Activated CD4-positive, alpha-beta T cell treated with anti-CD3 and anti-CD28 coated beads for 36 hours (primary cell): ENCODE measurements around the gene NPPA. TPM values are rescaled to one million over a fixed set of nuclear protein-coding genes. Genes with fewer than 3 reads are reported as not detected.

Experiments
- ATAC-seq: fragments of 200-7000 bp; cut with Tn5 transposase; one replicate; pipeline ENCODE4 v1.10.0; 2021; ENCODE audit warnings: mild to moderate bottlenecking, moderate library complexity
- CTCF ChIA-PET: fragments of 350-600 bp; sonication (Branson Sonifier 250); formaldehyde crosslinking; loops from one replicate; lab custom pipeline; 2021; ENCODE audit warnings: antibody characterized with exemption; lab: Charles Lee
- POLR2A ChIA-PET: fragments of 350-600 bp; sonication (Branson Sonifier 250); formaldehyde crosslinking; loops from one replicate; lab custom pipeline; 2021; ENCODE audit warnings: antibody characterized with exemption, inconsistent platforms; lab: Charles Lee
- DNase-seq: peaks from one replicate; pipeline ENCODE4 v3.0.0-alpha.2; 2020
- H3K27ac Mint-ChIP-seq: one replicate; pipeline ENCODE4 v1.8.0; 2021; ENCODE audit warnings: mixed read lengths
- H3K27me3 Mint-ChIP-seq: one replicate; pipeline ENCODE4 v1.8.0; 2021; ENCODE audit warnings: mixed read lengths
- H3K36me3 Mint-ChIP-seq: one replicate; pipeline ENCODE4 v1.8.0; 2021; ENCODE audit warnings: low read depth, mixed read lengths
- H3K4me1 Mint-ChIP-seq: one replicate; pipeline ENCODE4 v1.8.0; 2021; ENCODE audit warnings: mixed read lengths
- H3K4me3 Mint-ChIP-seq: one replicate; pipeline ENCODE4 v1.8.0; 2021; ENCODE audit warnings: mild to moderate bottlenecking, moderate library complexity, mixed read lengths
- H3K9me3 Mint-ChIP-seq: one replicate; pipeline ENCODE4 v1.8.0; 2021; ENCODE audit warnings: low read depth, mixed read lengths
- intact Hi-C, 2 experiments: fragments of 100-400 bp; cut with DNase I in 1 of 2; cut with micrococcal nuclease in 1 of 2; formaldehyde crosslinking; loops; one replicate each; pipeline versions ENCODE4 v1.14.2 to v1.15.1; 2022 to 2024; cut with DNase I, micrococcal nuclease
- total RNA-seq, 2 experiments: library from RNA; stranded (reverse); gene quantifications; one replicate each; pipeline ENCODE4 v1.2.3, GENCODE V29; 2021

The NPPA gene
- total RNA-seq, 2 experiments from 2014 or later: not detected

DNA sequence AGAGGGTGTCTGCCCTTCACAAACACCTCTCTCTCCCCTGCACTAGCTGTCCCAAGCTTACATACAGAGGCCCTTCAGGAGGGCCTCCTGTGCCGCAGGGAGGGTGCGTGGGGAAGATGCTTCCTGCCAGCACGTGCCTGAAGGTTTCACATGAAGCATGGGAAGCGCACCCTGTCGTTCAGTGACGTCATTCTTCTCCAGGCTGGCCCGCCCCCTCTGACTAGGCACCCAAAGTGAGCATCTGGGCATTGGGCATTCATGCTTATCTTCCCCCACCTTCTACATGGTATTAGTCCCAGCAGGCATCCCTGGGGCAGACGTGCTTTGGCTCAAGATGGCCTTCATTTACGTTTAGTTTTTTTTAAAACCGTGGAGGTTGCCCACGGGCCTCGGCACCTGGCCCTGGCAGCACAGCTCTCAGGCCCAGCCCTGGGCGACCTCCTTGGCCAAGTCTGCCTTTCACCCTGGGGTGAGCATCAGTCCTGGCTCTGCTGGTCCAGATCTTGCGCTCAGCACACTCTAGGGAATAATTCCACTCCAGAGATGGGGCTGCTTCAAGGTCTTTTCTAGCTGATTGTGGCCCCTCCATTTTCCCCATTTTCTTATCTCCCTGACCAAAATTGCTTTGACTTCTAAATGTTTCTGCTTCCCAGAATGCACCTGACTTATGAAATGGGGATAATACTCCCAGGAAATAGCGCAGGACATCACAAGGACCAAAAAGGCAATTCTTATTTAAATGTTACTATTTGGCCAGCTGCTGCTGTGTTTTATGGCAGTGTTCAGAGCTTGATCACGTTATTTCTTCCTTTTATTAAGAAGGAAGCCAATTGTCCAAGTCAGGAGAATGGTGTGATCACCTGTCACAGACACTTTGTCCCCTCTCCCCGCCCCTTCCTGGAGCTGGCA lies 6.1 kb downstream of the NPPA start:
- Mint-ChIP-seq H3K4me1 (no peaks in the 10 kb centered on the region), H3K27ac (no peak overlapping the region), H3K36me3 (peaks cover 35% of the 10 kb centered on the region), H3K4me3 (no peak overlapping the region), H3K27me3 (no peaks in the 10 kb centered on the region), H3K9me3 (no peaks in the 10 kb centered on the region)
- intact Hi-C loops: no loop called here
- CTCF ChIA-PET: interaction anchor here (0.7 to 0.8 kb wide), 3 partner anchors 51 to 73 kb away, joined by 3 read pairs; no protein-coding TSS in a partner anchor
- DNase-seq: no peak
- ATAC-seq: no peak
- POLR2A ChIA-PET: interaction anchor here (1.1 kb wide), 1 partner anchor 67 kb away, joined by 4 read pairs; no protein-coding TSS in a partner anchor

DNA sequence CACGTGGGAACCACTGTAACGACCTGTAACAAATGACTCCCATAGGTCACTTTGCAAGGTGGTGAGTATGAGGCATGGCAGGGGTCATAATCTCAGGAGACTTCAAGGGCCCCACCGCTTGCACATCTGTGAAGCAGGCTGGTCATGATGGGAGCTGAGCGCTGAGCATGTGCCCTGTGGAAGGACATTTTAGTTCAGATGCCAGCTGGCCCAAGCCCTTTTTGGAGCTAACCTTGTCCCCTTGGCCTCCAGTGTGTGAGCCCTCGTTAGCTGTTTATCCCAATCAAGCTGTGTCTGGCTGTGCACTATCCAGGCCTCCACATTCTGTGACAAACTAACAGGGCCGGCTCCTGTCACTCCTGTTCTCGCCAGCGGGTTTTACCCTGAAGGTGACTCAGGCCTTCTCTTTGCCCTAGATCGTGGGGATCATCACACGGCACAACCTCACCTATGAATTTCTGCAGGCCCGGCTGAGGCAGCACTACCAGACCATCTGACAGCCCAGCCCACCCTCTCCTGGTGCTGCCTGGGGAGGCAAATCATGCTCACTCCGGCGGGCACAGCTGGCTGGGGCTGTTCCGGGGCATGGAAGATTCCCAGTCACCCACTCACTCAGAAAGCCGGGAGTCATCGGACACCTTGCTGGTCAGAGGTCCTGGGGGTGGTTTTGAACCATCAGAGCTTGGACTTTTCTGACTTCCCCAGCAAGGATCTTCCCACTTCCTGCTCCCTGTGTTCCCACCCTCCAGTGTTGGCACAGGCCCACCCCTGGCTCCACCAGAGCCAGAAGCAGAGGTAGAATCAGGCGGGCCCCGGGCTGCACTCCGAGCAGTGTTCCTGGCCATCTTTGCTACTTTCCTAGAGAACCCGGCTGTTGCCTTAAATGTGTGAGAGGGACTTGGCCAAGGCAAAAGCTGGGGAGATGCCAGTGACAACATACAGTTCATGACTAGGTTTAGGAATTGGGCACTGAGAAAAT lies 7.6 kb downstream of the NPPA start:
- no peak for DNase-seq
- Mint-ChIP-seq H3K4me3 (no peak overlapping the region), H3K4me1 (no peaks in the 10 kb centered on the region), H3K27me3 (no peaks in the 10 kb centered on the region), H3K36me3 (peaks cover 40% of the 10 kb centered on the region), H3K27ac (no peak overlapping the region), H3K9me3 (no peaks in the 10 kb centered on the region)
- ATAC-seq: no peak
- POLR2A ChIA-PET: interaction anchor here (0.5 to 3.4 kb wide), 4 partner anchors 67 to 173 kb away, joined by 3 to 11 read pairs (median 3); no protein-coding TSS in a partner anchor
- intact Hi-C loops: loop anchor here (2.0 to 10.0 kb wide), 3 partner anchors 69 to 365 kb away; no protein-coding TSS in a partner anchor
- CTCF ChIA-PET: interaction anchor here (0.5 to 0.7 kb wide), 2 partner anchors 56 to 68 kb away, joined by 3 to 4 read pairs; no protein-coding TSS in a partner anchor

DNA sequence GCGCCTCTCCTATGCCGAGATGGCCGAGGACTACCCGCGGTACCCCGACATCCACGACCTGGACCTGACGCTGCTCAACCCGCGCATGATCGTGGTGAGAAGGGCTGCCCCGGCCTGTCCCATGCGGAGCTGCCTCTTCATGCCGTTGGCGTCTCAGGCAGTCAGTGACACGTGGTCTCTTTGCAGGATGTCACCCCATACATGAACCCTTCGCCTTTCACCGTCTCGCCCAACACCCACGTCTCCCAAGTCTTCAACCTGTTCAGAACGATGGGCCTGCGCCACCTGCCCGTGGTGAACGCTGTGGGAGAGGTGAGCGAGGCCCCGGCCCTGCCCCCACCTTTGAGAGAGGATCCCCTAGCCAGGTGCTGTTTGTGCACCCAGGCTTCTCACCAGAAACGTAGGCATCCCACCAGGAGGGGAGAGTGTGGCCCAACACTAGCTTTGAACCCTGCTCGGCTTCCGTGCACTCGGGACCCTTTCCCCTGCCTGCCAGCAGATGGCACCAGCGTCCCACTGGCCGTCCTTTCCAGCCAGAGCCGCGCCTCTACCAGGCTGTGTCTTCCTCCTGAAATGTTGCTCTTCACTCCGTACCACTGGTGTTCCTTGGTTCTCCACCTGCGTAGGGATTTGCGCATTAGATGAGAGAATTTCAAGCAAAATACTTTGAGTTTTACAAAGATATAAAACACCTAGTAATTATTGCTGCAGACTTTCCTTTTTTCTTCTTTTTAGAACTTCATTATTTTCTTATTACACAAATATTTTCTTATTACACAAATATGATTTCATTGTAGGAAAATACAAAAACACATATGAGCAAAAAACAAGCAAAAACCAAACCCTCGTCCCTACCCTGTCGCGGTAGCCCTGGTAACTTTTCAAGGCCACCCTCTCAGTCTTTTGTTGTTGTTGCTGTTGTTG lies 9.0 kb downstream of the NPPA start:
- DNase-seq (peak; percentile 86), ATAC-seq (peak; percentile 98)
- Mint-ChIP-seq H3K9me3 (no peaks in the 10 kb centered on the region), H3K4me3 (no peak overlapping the region), H3K27me3 (no peaks in the 10 kb centered on the region), H3K27ac (no peak overlapping the region), H3K4me1 (no peaks in the 10 kb centered on the region), H3K36me3 (peaks cover 35% of the 10 kb centered on the region)
- ChIA-PET CTCF (interaction anchor here (0.6 to 1.6 kb wide), 11 partner anchors 9 to 841 kb away, joined by 3 to 5 read pairs (median 3); no protein-coding TSS in a partner anchor), POLR2A (interaction anchor here (0.6 to 3.4 kb wide), 3 partner anchors 69 to 312 kb away, joined by 3 to 11 read pairs (median 5); no protein-coding TSS in a partner anchor)
- intact Hi-C loops: loop anchor here (1.0 to 10.0 kb wide), 6 partner anchors 56 to 366 kb away; no protein-coding TSS in a partner anchor

DNA sequence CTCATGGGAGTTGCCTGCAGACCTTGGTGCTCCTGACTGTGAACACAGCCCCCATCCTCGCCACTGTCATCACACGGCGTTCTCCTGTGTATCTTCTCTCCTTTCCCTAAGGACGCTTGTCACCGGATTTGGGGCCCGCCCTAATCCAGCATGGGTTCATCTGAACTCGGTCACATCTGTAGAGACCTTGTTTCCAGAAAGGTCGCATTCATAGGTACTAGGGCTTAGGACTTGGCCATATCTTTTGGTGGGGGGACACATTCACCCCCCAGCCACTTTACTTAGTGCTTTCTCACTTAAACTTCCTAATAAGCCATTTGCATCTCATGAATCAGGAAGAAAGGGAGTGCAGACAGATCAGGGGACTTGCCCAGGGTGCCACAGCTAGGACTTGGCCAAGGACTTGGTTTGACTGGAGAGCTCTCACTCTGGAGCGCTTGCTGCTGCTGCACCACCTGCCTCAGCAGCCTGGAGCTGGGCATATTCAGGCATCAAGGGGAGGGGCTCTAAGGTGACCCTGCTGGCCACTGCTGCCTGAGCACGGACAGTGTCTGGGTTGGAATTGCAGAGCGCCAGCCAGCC lies 9.7 kb downstream of the NPPA start:
- H3K4me3 Mint-ChIP-seq: no peak overlapping the region
- peaks cover 32% of the 10 kb centered on the region for H3K36me3 Mint-ChIP-seq
- CTCF ChIA-PET: interaction anchor here (0.7 to 1.6 kb wide), 9 partner anchors 9 to 841 kb away, joined by 3 to 5 read pairs (median 3); no protein-coding TSS in a partner anchor
- H3K4me1 Mint-ChIP-seq: no peaks in the 10 kb centered on the region
- DNase-seq (no peak), ATAC-seq (no peak)
- H3K27me3 Mint-ChIP-seq: no peaks in the 10 kb centered on the region
- POLR2A ChIA-PET: interaction anchor here (1.0 to 3.4 kb wide), 3 partner anchors 70 to 72 kb away, joined by 3 to 11 read pairs (median 5); no protein-coding TSS in a partner anchor
- intact Hi-C loops: loop anchor here (1.0 to 10.0 kb wide), 6 partner anchors 56 to 367 kb away; no protein-coding TSS in a partner anchor
- H3K9me3 Mint-ChIP-seq: no peaks in the 10 kb centered on the region
- H3K27ac Mint-ChIP-seq: no peak overlapping the region

DNA sequence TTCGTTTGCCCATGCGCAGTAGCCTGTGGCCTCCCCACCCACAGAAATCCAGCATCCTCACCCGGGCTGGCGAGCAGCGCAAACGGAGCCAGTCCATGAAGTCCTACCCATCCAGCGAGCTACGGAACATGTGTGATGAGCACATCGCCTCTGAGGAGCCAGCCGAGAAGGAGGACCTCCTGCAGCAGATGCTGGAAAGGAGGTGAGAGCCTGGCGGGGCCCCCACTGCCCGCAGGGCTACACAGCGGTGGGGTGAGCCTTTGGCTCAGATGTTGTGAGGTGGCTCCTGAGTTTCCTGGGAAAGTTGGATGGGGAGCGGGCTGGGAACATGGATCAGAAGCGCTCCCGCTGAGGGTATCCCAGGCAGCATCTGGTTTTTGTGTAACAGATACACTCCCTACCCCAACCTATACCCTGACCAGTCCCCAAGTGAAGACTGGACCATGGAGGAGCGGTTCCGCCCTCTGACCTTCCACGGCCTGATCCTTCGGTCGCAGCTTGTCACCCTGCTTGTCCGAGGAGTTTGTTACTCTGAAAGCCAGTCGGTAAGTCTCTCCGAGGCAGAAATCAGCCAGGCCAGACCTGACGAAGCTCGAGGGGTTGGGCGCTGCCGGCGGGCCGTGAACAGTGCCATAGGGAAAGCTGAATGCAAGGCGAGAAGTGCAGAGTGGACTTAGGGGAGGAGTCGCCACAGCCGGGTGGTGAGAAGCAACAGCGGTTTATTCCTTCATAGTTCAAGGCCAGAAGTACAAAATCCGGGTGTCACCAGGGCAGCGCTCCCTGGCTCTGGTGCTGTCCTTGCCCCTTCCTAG lies 10.4 kb downstream of the NPPA start:
- POLR2A ChIA-PET: interaction anchor here (1.4 to 3.4 kb wide), 2 partner anchors 71 to 73 kb away, joined by 3 to 11 read pairs; no protein-coding TSS in a partner anchor
- Mint-ChIP-seq H3K4me1 (no peaks in the 10 kb centered on the region), H3K27ac (no peak overlapping the region), H3K9me3 (no peaks in the 10 kb centered on the region), H3K27me3 (no peaks in the 10 kb centered on the region), H3K36me3 (peaks cover 33% of the 10 kb centered on the region), H3K4me3 (no peak overlapping the region)
- CTCF ChIA-PET: interaction anchor here (0.6 to 1.6 kb wide), 6 partner anchors 8 to 986 kb away, joined by 3 to 4 read pairs (median 3); no protein-coding TSS in a partner anchor
- no peak for ATAC-seq
- no peak for DNase-seq
- intact Hi-C loops: loop anchor here in 1 of 2 experiments (5.0 to 10.0 kb wide), 2 partner anchors 130 to 368 kb away; no protein-coding TSS in a partner anchor

DNA sequence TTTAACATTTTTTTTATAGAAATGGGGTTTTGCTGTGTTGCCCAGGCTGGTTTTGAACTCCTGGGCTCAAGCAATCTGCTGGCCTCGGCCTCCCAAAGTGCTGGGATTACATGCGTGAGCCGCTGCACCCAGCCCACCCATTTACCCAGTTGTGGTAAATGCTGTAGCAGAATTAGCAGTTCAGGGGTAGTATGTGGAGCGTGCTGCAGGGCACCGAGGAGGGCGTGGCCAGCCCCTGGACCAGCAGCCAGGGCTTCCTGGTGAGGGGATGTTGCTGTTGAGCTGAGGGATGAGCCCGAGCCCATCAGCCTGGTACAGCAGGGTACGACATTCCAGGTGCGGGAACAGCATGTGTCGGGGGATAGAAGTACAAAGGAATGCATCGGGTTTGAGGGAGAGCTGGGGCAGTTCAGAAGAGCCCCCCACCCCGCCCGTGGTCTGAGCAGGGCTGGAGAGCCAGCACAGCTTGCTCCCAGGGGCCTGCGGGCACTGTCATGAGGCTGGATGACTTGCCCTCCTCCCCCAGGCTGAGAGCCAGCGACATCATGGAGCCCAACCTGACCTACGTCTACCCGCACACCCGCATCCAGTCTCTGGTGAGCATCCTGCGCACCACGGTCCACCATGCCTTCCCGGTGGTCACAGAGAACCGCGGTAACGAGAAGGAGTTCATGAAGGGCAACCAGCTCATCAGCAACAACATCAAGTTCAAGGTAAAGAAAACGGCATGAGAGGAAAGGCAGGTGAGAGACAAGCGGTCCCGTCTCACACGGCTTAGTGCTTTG lies 11.9 kb downstream of the NPPA start:
- H3K4me3 Mint-ChIP-seq: no peak overlapping the region
- no peak overlapping the region for H3K27ac Mint-ChIP-seq
- no peaks in the 10 kb centered on the region for H3K4me1 Mint-ChIP-seq
- no peaks in the 10 kb centered on the region for H3K27me3 Mint-ChIP-seq
- CTCF ChIA-PET: no interaction called here
- peaks cover 27% of the 10 kb centered on the region for H3K36me3 Mint-ChIP-seq
- POLR2A ChIA-PET: no interaction called here
- intact Hi-C loops: loop anchor here in 1 of 2 experiments (5.0 to 10.0 kb wide), 2 partner anchors 132 to 369 kb away; no protein-coding TSS in a partner anchor
- ATAC-seq: no peak
- no peaks in the 10 kb centered on the region for H3K9me3 Mint-ChIP-seq
- no peak for DNase-seq

DNA sequence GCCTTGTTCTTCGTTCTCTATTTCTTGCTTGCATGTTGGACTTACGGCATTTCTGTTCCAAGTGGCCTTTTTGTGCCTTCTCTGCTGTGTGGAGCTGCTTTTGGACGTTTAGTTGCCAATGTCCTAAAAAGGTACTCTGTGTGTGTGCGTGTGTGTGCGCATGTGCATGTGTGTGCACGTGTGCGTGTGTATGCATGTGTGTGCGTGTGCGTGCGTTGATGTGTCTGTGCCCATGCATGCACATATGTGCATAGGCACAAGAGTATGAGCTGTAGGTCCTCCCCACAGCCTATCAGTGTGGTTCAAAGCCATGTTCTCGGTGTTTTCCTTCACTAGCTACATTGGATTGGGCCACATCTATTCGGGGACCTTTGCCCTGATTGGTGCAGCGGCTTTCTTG lies 13.7 kb downstream of the NPPA start:
- POLR2A ChIA-PET: interaction anchor here (0.9 kb wide), 1 partner anchor 74 kb away, joined by 3 read pairs; no protein-coding TSS in a partner anchor
- H3K4me3 Mint-ChIP-seq: no peak overlapping the region
- CTCF ChIA-PET: interaction anchor here (0.5 to 1.0 kb wide), 2 partner anchors 23 to 1762 kb away, joined by 3 to 4 read pairs; no protein-coding TSS in a partner anchor
- no peak for DNase-seq
- no peaks in the 10 kb centered on the region for H3K27me3 Mint-ChIP-seq
- ATAC-seq: no peak
- peaks cover 31% of the 10 kb centered on the region for H3K36me3 Mint-ChIP-seq
- intact Hi-C loops: loop anchor here in 1 of 2 experiments (10.0 kb wide), 1 partner anchor 371 kb away; no protein-coding TSS in a partner anchor
- no peak overlapping the region for H3K27ac Mint-ChIP-seq
- H3K4me1 Mint-ChIP-seq: no peaks in the 10 kb centered on the region
- H3K9me3 Mint-ChIP-seq: no peaks in the 10 kb centered on the region

DNA sequence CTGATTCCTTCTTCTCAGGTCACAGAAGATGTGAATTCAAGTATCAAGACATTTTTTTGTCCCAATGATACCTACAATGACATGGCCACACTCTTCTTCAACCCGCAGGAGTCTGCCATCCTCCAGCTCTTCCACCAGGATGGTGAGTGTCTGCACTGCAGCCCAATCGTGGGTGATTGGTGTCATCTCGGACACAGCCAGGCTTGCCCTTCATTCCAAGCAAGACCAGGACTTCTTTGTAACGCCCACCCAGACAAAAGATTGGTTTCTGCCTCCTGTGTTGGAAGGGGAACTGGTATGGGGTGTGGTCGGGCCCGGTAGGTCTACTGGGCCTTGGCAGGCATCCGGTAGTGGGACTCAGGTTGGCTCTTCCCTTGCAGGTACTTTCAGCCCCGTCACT lies 14.1 kb downstream of the NPPA start:
- ATAC-seq: no peak
- Mint-ChIP-seq H3K9me3 (no peaks in the 10 kb centered on the region), H3K36me3 (peaks cover 31% of the 10 kb centered on the region), H3K4me1 (no peaks in the 10 kb centered on the region), H3K4me3 (no peak overlapping the region), H3K27ac (no peak overlapping the region), H3K27me3 (no peaks in the 10 kb centered on the region)
- intact Hi-C loops: loop anchor here in 1 of 2 experiments (10.0 kb wide), 1 partner anchor 371 kb away; no protein-coding TSS in a partner anchor
- CTCF ChIA-PET: interaction anchor here (1.0 kb wide), 1 partner anchor 24 kb away, joined by 3 read pairs; no protein-coding TSS in a partner anchor
- POLR2A ChIA-PET: interaction anchor here (0.9 kb wide), 1 partner anchor 74 kb away, joined by 3 read pairs; no protein-coding TSS in a partner anchor
- no peak for DNase-seq
